Calu3 (cell line): Measurements from ENCODE around the gene C2orf76. TPM values are rescaled to one million over a fixed set of nuclear protein-coding genes. Genes with fewer than 3 reads are reported as not detected.

Experiments
- BruUV-seq: library from RNA; stranded (reverse); fragments of 400-500 nt; replicated peaks from 2 replicates; lab custom pipeline; 2021; lab: Mats Ljungman, UMichigan
- CTCF ChIA-PET: fragments of 300-600 bp; sonication (Branson Sonifier 250); formaldehyde crosslinking; loops from one replicate; lab custom pipeline; 2022; ENCODE audit warnings: antibody characterized with exemption; lab: Charles Lee
- DNase-seq: peaks from one replicate; pipeline ENCODE4 v3.0.0; 2022
- H3K27ac Mint-ChIP-seq: one replicate; pipeline ENCODE4 v1.8.0; 2022; ENCODE audit warnings: mixed read lengths; ENCODE audit not compliant: unreplicated experiment
- H3K27me3 Mint-ChIP-seq: one replicate; pipeline ENCODE4 v1.8.0; 2022; ENCODE audit warnings: mixed read lengths; ENCODE audit not compliant: unreplicated experiment
- H3K36me3 Mint-ChIP-seq: one replicate; pipeline ENCODE4 v1.8.0; 2022; ENCODE audit warnings: mild to moderate bottlenecking, moderate library complexity, mixed read lengths; ENCODE audit not compliant: insufficient read depth, unreplicated experiment
- H3K4me1 Mint-ChIP-seq: one replicate; pipeline ENCODE4 v1.8.0; 2022; ENCODE audit warnings: mild to moderate bottlenecking, low read depth, mixed read lengths; ENCODE audit not compliant: unreplicated experiment
- H3K4me3 Mint-ChIP-seq: one replicate; pipeline ENCODE4 v1.8.0; 2022; ENCODE audit warnings: mild to moderate bottlenecking, low read depth, moderate library complexity, mixed read lengths; ENCODE audit not compliant: unreplicated experiment
- H3K9me3 Mint-ChIP-seq: one replicate; pipeline ENCODE4 v1.8.0; 2022; ENCODE audit warnings: low read depth, mixed read lengths; ENCODE audit not compliant: unreplicated experiment
- CTCF ChIP-seq: fragments of 200-600 bp; IDR thresholded peaks from one replicate; pipeline ENCODE4 v1.8.0; 2022; ENCODE audit warnings: antibody characterized with exemption; ENCODE audit not compliant: unreplicated experiment
- intact Hi-C: fragments of 100-400 bp; cut with micrococcal nuclease; formaldehyde crosslinking; loops from one replicate; pipeline ENCODE4 v1.10.0; 2022; ENCODE audit not compliant: unreplicated experiment
- total RNA-seq: library from RNA; stranded (reverse); gene quantifications from 2 replicates; pipeline ENCODE4 v1.2.3, GENCODE V29; 2022

Gene C2orf76
- total RNA-seq, 1 experiment from 2014 or later: 7.1 TPM

GRCh38 chr2:119317554-119317953 lies 49.1 kb downstream of the C2orf76 start:
- intact Hi-C loops: no loop called here
- H3K27me3 Mint-ChIP-seq: no peaks in the 10 kb centered on the region
- no TSS peak for BruUV-seq
- CTCF ChIA-PET: no interaction called here
- H3K27ac Mint-ChIP-seq: no peak overlapping the region
- DNase-seq: no peak
- peaks cover 20% of the 10 kb centered on the region for H3K4me1 Mint-ChIP-seq
- TF ChIP-seq CTCF: no peak
- H3K36me3 Mint-ChIP-seq: no peaks in the 10 kb centered on the region
- peaks cover 2% of the 10 kb centered on the region for H3K9me3 Mint-ChIP-seq
- no peak overlapping the region for H3K4me3 Mint-ChIP-seq

- DNase-seq: no peak
- no TSS peak for BruUV-seq
- Mint-ChIP-seq H3K4me3 (no peak overlapping the region), H3K4me1 (peaks cover 20% of the 10 kb centered on the region), H3K27ac (no peak overlapping the region), H3K36me3 (no peaks in the 10 kb centered on the region), H3K27me3 (no peaks in the 10 kb centered on the region), H3K9me3 (peaks cover 2% of the 10 kb centered on the region)
- CTCF ChIA-PET: no interaction called here
- TF ChIP-seq CTCF: no peak
- intact Hi-C loops: no loop called here
Measured at GRCh38 chr2:119316066-119316465, 50.6 kb downstream of the C2orf76 start.

GRCh38 chr2:119315241-119315925 lies 51.3 kb downstream of the C2orf76 start:
- H3K4me1 Mint-ChIP-seq: peaks cover 20% of the 10 kb centered on the region
- H3K9me3 Mint-ChIP-seq: peaks cover 2% of the 10 kb centered on the region
- intact Hi-C loops: no loop called here
- CTCF ChIA-PET: no interaction called here
- DNase-seq: no peak
- H3K4me3 Mint-ChIP-seq: no peak overlapping the region
- no peaks in the 10 kb centered on the region for H3K36me3 Mint-ChIP-seq
- no peak overlapping the region for H3K27ac Mint-ChIP-seq
- H3K27me3 Mint-ChIP-seq: no peaks in the 10 kb centered on the region
- no TSS peak for BruUV-seq
- TF ChIP-seq CTCF: no peak

GRCh38 chr2:119311831-119312230 lies 54.8 kb downstream of the C2orf76 start:
- Mint-ChIP-seq H3K4me1 (peaks cover 11% of the 10 kb centered on the region), H3K36me3 (no peaks in the 10 kb centered on the region), H3K9me3 (peaks cover 2% of the 10 kb centered on the region), H3K27ac (no peak overlapping the region), H3K4me3 (no peak overlapping the region), H3K27me3 (no peaks in the 10 kb centered on the region)
- CTCF ChIA-PET: interaction anchor here (0.7 kb wide), 1 partner anchor 20 kb away, joined by 3 read pairs; no protein-coding TSS in a partner anchor
- no peak for DNase-seq
- intact Hi-C loops: loop anchor here (5.0 kb wide), 1 partner anchor 430 kb away; no protein-coding TSS in a partner anchor
- TF ChIP-seq CTCF: no peak
- BruUV-seq: no TSS peak
